ENCODE data around the gene POLR2L.

- TF ChIP-seq POLR2A (IDR thresholded peaks at IDR 0.05) (no peak), POLR2AphosphoS5 (IDR thresholded peaks at IDR 0.05) (no peak)
Observed at GRCh38 chr11:863910-864827, 21.8 kb upstream of the POLR2L start.
